Measurements from ENCODE around the gene C1orf21.

Gene C1orf21

DNA sequence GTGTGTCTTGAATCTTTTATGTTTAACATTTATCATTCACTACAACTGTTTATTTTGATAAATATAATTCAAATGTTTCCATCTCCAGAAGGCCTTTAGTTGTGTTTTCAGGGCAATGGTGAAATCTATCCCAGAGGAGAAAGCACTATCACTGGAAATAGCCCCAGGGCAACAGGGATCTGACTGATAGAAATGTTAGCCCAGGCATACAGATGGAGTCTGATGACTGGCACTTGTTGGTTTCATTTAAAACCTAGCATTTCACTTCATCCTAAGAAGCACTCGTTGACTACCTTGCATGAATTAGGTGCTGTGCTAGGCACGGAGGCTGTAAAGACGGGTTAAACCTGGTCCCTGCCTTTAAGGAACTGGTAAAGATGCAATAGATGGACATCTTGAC lies 103.1 kb downstream of the C1orf21 start:
- H3K27ac ChIP-seq (ENCODE audit: low read depth in 2 of 2, low read length in 2 of 2): no peak overlapping the region
- peaks cover 41 to 61% of the 10 kb centered on the region in 2 donors for H3K4me1 ChIP-seq (ENCODE audit: control insufficient read depth in 2 of 2, insufficient read depth in 2 of 2, low read length in 2 of 2)
- no peaks in the 10 kb centered on the region for H3K36me3 ChIP-seq (ENCODE audit: control insufficient read depth in 2 of 2, insufficient read depth in 2 of 2, low read length in 2 of 2)

DNA sequence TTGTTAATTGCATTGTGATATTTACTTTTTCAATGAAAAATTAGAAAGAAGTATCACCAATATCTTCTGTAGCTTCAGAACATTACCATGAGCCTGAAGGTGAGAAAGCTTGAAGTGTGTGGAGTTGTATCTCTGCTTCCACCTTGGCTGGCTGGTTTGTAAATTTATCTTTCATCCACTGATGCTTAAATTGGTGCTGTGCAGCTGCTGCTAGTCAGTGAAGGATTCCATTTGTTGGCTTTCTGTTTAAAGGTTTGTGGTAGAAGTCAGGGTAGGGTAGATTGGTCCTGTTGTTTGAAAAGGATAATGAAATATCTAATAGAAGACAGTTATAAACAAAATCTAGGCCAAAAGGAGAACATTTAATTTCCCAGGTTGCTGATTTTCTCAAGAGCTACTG lies 105.7 kb downstream of the C1orf21 start:
- H3K36me3 ChIP-seq (ENCODE audit: control insufficient read depth in 2 of 2, insufficient read depth in 2 of 2, low read length in 2 of 2): no peaks in the 10 kb centered on the region
- no peaks in the 10 kb centered on the region for H3K27me3 ChIP-seq (ENCODE audit: control insufficient read depth in 2 of 2, insufficient read depth in 2 of 2, low read length in 2 of 2)
- H3K4me1 ChIP-seq (ENCODE audit: control insufficient read depth in 2 of 2, insufficient read depth in 2 of 2, low read length in 2 of 2): peaks cover 26 to 44% of the 10 kb centered on the region in 2 donors
- no peak overlapping the region for H3K4me3 ChIP-seq (ENCODE audit: low read length in 2 of 2)
- H3K9me3 ChIP-seq (ENCODE audit: control insufficient read depth in 2 of 2, low read length in 2 of 2): no peaks in the 10 kb centered on the region
- H3K27ac ChIP-seq (ENCODE audit: low read depth in 2 of 2, low read length in 2 of 2): peak overlapping the region; percentile 83 to 87
- no peak overlapping the region for H3K9ac ChIP-seq (ENCODE audit: low read depth in 1 of 2, low read length in 2 of 2)

More for the DNA sequence above, 103.1 kb downstream of the C1orf21 start:
- Histone ChIP-seq H3K4me3 (ENCODE audit: low read length in 2 of 2) (no peak overlapping the region), H3K9ac (ENCODE audit: low read depth in 1 of 2, low read length in 2 of 2) (no peak overlapping the region), H3K27me3 (ENCODE audit: control insufficient read depth in 2 of 2, insufficient read depth in 2 of 2, low read length in 2 of 2) (no peaks in the 10 kb centered on the region), H3K9me3 (ENCODE audit: control insufficient read depth in 2 of 2, low read length in 2 of 2) (no peaks in the 10 kb centered on the region)

DNA sequence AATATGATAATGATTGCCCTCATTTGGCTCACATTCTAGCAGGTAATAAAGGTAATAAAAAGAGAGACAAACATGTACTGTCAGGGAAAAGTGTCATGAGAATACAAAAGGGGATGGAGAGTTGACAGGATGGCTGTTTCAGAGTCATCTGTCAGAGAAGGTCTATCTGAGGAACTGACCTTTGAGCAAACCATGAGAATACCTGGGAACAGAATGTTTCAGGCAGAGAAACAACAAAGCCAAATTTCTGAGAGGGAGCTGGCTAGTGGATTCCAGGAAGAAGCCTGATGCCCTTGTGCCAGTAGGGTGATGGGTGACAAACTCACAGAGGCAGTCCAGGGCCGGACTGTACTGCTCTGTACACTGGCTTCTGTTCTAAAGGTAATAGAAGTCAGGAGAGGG lies 107.2 kb downstream of the C1orf21 start:
- H3K36me3 ChIP-seq (ENCODE audit: control insufficient read depth in 2 of 2, insufficient read depth in 2 of 2, low read length in 2 of 2): no peaks in the 10 kb centered on the region
- no peaks in the 10 kb centered on the region for H3K9me3 ChIP-seq (ENCODE audit: control insufficient read depth in 2 of 2, low read length in 2 of 2)
- peak overlapping the region; percentile 2 to 64 for H3K27ac ChIP-seq (ENCODE audit: low read depth in 2 of 2, low read length in 2 of 2)
- H3K27me3 ChIP-seq (ENCODE audit: control insufficient read depth in 2 of 2, insufficient read depth in 2 of 2, low read length in 2 of 2): no peaks in the 10 kb centered on the region
- no peak overlapping the region for H3K9ac ChIP-seq (ENCODE audit: low read depth in 1 of 2, low read length in 2 of 2)
- H3K4me1 ChIP-seq (ENCODE audit: control insufficient read depth in 2 of 2, insufficient read depth in 2 of 2, low read length in 2 of 2): peaks cover 26 to 44% of the 10 kb centered on the region in 2 donors
- H3K4me3 ChIP-seq (ENCODE audit: low read length in 2 of 2): no peak overlapping the region

DNA sequence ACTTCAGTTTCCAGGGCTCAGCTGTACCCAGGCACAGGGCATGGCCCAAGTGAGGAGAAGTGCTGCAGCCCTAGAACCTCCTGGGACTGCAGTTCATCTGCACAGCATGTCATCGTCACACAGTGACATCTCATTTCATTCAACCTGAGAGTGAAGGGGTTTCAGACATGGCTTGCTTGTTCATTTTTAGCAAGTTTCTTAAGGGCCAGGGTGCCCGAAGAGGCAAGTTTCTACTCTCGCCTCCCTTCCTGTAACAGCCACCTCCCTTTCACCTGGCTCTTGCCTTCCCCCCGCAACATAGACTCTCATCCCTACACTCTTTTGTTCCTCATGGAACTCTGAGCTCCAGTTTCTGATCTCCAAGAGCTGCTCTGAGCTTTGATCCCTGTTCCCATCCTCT lies 108.1 kb downstream of the C1orf21 start:
- H3K36me3 ChIP-seq (ENCODE audit: control insufficient read depth in 2 of 2, insufficient read depth in 2 of 2, low read length in 2 of 2): no peaks in the 10 kb centered on the region
- H3K9me3 ChIP-seq (ENCODE audit: control insufficient read depth in 2 of 2, low read length in 2 of 2): no peaks in the 10 kb centered on the region
- H3K27me3 ChIP-seq (ENCODE audit: control insufficient read depth in 2 of 2, insufficient read depth in 2 of 2, low read length in 2 of 2): no peaks in the 10 kb centered on the region
- H3K4me1 ChIP-seq (ENCODE audit: control insufficient read depth in 2 of 2, insufficient read depth in 2 of 2, low read length in 2 of 2): peaks cover 26 to 44% of the 10 kb centered on the region in 2 donors
- H3K9ac ChIP-seq (ENCODE audit: low read depth in 1 of 2, low read length in 2 of 2): no peak overlapping the region
- no peak overlapping the region for H3K4me3 ChIP-seq (ENCODE audit: low read length in 2 of 2)
- H3K27ac ChIP-seq (ENCODE audit: low read depth in 2 of 2, low read length in 2 of 2): no peak overlapping the region

DNA sequence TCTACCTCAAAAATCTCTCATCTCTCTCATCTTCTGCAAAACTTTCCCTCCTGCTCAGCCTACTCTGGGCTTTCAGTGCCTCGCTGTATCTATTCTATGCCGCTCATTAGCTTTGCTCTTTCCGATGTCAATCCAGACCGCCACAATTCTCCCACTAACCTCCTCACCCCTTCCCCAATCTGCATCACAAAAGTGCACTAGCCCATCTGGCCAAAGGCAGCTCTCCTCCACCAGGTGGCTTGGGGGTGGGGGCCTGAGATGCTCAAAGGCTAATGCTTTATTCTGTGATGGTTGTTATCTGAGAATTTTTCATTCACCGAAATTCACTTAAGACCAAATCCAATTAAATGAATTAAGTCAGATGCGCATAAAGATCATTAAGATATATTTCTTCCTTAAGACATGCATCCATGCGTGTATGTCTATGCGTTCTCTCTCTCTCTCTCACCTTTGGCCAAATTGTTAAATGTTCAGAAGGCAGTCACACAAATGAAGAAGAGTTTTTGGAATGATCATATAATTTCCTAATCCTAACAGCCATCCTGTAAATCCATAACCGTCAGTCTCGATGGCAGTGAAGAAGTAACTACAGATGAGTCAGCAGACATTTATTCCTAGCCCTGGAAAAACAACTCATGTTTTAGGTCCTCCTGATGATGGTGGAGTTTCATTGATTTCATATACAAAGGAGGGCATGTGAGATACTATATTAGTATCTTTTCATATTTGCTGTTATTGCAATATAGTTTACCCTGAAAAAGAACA lies 111.3 kb downstream of the C1orf21 start:
- no peaks in the 10 kb centered on the region for H3K9me3 ChIP-seq (ENCODE audit: control insufficient read depth in 2 of 2, low read length in 2 of 2)
- H3K36me3 ChIP-seq (ENCODE audit: control insufficient read depth in 2 of 2, insufficient read depth in 2 of 2, low read length in 2 of 2): no peaks in the 10 kb centered on the region
- H3K4me1 ChIP-seq (ENCODE audit: control insufficient read depth in 2 of 2, insufficient read depth in 2 of 2, low read length in 2 of 2): peaks cover 7 to 17% of the 10 kb centered on the region in 2 donors
- no peaks in the 10 kb centered on the region for H3K27me3 ChIP-seq (ENCODE audit: control insufficient read depth in 2 of 2, insufficient read depth in 2 of 2, low read length in 2 of 2)
- no peak overlapping the region for H3K27ac ChIP-seq (ENCODE audit: low read depth in 2 of 2, low read length in 2 of 2)
- H3K9ac ChIP-seq (ENCODE audit: low read depth in 1 of 2, low read length in 2 of 2): no peak overlapping the region
- no peak overlapping the region for H3K4me3 ChIP-seq (ENCODE audit: low read length in 2 of 2)

DNA sequence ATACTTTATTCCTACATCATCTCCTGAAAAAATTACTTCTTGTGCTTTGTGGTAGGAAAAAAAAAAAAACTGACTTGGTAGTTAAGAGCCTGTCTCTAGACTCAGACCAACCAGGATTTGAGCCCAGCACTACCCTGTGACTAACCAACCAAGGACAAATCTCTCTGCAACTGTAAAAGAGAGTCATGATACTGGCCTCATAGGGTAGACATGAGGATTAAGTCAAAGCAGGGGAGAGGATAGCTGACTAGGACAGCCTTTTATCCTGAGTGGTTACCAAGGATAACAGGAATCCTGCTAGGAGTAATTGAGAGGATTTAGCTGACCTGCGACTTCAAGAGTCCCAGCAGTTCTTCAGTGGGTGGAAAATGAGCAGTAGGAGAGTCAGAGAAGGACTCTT lies 112.8 kb downstream of the C1orf21 start:
- peaks cover 0 to 5% of the 10 kb centered on the region in 2 donors for H3K4me1 ChIP-seq (ENCODE audit: control insufficient read depth in 2 of 2, insufficient read depth in 2 of 2, low read length in 2 of 2)
- H3K27me3 ChIP-seq (ENCODE audit: control insufficient read depth in 2 of 2, insufficient read depth in 2 of 2, low read length in 2 of 2): no peaks in the 10 kb centered on the region
- H3K36me3 ChIP-seq (ENCODE audit: control insufficient read depth in 2 of 2, insufficient read depth in 2 of 2, low read length in 2 of 2): no peaks in the 10 kb centered on the region
- H3K9me3 ChIP-seq (ENCODE audit: control insufficient read depth in 2 of 2, low read length in 2 of 2): no peaks in the 10 kb centered on the region
- H3K9ac ChIP-seq (ENCODE audit: low read depth in 1 of 2, low read length in 2 of 2): no peak overlapping the region
- no peak overlapping the region for H3K27ac ChIP-seq (ENCODE audit: low read depth in 2 of 2, low read length in 2 of 2)
- H3K4me3 ChIP-seq (ENCODE audit: low read length in 2 of 2): no peak overlapping the region

DNA sequence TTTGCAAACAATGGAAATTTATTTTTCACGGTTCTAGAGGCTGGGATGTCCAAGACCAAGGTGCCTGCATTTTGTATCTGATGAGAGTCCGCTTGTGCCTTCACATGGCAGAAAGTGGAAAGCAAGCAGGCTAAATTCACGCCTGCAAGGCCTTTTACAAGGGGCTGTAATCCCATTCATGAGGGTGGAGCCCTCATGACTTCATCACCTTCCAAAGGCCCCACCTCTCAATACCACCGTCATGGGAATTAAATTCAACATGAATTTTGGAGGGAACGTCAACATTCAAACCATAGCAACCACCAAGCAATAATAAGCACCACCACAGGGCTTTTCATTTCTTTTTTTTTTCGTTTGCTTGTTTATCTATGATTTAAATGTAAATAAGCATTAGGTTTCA lies 115.3 kb downstream of the C1orf21 start:
- Histone ChIP-seq H3K27ac (ENCODE audit: low read depth in 2 of 2, low read length in 2 of 2) (no peak overlapping the region), H3K4me3 (ENCODE audit: low read length in 2 of 2) (no peak overlapping the region), H3K4me1 (ENCODE audit: control insufficient read depth in 2 of 2, insufficient read depth in 2 of 2, low read length in 2 of 2) (peaks cover 0 to 5% of the 10 kb centered on the region in 2 donors), H3K27me3 (ENCODE audit: control insufficient read depth in 2 of 2, insufficient read depth in 2 of 2, low read length in 2 of 2) (no peaks in the 10 kb centered on the region), H3K9me3 (ENCODE audit: control insufficient read depth in 2 of 2, low read length in 2 of 2) (no peaks in the 10 kb centered on the region), H3K36me3 (ENCODE audit: control insufficient read depth in 2 of 2, insufficient read depth in 2 of 2, low read length in 2 of 2) (no peaks in the 10 kb centered on the region), H3K9ac (ENCODE audit: low read depth in 1 of 2, low read length in 2 of 2) (no peak overlapping the region)

DNA sequence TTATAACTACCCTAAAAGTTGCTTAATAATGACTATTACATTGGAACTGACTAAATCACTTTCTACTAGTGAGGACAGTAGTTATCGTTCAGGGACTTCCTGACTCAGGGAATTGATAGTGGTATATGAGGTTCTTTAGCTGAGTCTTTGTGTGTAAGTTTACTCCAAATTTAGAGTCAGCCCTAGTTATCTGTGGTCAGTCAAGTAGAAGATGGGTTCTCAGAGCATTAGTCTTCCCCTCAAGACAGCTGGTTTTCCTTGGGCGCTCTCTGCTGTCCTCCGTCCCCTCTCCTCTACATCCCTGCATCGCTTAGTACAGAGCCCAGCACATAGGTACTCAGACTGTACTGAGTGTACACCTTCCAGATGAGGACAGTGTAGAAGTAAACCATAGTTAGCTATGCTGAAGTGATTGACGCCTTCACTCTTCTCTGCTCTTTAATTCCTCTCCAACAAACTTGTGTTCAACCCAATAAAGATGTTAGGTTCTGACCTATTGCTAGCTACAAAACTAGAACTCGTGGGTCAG lies 116.5 kb downstream of the C1orf21 start:
- Histone ChIP-seq H3K27me3 (ENCODE audit: control insufficient read depth in 2 of 2, insufficient read depth in 2 of 2, low read length in 2 of 2) (no peaks in the 10 kb centered on the region), H3K27ac (ENCODE audit: low read depth in 2 of 2, low read length in 2 of 2) (no peak overlapping the region), H3K9ac (ENCODE audit: low read depth in 1 of 2, low read length in 2 of 2) (no peak overlapping the region), H3K9me3 (ENCODE audit: control insufficient read depth in 2 of 2, low read length in 2 of 2) (no peaks in the 10 kb centered on the region), H3K36me3 (ENCODE audit: control insufficient read depth in 2 of 2, insufficient read depth in 2 of 2, low read length in 2 of 2) (no peaks in the 10 kb centered on the region), H3K4me1 (ENCODE audit: control insufficient read depth in 2 of 2, insufficient read depth in 2 of 2, low read length in 2 of 2) (peaks cover 4 to 15% of the 10 kb centered on the region in 2 donors), H3K4me3 (ENCODE audit: low read length in 2 of 2) (no peak overlapping the region)

DNA sequence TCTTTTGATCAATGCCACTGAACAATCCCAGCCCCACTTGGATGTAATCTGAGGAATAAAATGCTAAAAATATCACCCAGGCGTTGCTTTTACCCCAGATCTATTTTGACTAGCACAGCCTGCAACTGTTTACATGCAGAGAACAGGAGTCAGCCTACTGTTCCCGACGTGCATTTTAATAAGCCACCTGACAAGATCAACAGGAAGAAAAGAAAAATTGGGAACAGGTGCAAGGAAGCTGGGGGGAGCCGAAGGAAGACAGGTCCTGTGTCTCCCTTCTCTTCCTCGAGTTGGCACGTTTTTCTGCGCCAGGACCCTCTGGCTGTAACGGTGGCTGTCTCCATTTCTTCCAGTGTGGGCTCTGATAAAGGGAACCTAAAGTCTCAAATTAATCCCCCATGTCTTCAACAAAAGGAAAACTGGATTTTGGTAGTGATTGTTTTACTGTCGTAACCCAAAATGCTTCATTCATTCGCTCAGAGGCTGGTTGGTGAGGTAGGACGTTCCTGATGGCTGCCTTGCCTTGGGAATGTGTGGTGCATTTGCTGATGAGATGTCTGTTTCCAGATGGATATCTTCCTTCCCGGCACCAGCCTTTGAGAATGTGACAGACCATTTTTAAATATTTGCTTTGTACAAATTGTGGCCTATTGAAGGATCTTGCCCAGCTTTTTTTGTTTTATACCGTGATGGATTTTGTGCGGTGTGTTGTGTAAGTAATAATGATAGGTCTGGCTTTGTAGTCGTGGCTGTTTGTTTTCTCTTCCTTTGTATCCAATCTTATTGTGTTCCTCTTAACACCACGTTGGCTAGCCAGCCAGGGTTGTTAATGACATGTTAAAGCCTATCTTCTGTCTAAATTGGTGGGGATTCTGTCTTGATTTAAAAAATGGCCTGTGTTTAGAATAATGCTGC lies 117.5 kb downstream of the C1orf21 start:
- no peak overlapping the region for H3K27ac ChIP-seq (ENCODE audit: low read depth in 2 of 2, low read length in 2 of 2)
- peaks cover 4 to 15% of the 10 kb centered on the region in 2 donors for H3K4me1 ChIP-seq (ENCODE audit: control insufficient read depth in 2 of 2, insufficient read depth in 2 of 2, low read length in 2 of 2)
- H3K4me3 ChIP-seq (ENCODE audit: low read length in 2 of 2): no peak overlapping the region
- H3K36me3 ChIP-seq (ENCODE audit: control insufficient read depth in 2 of 2, insufficient read depth in 2 of 2, low read length in 2 of 2): no peaks in the 10 kb centered on the region
- no peaks in the 10 kb centered on the region for H3K27me3 ChIP-seq (ENCODE audit: control insufficient read depth in 2 of 2, insufficient read depth in 2 of 2, low read length in 2 of 2)
- no peak overlapping the region for H3K9ac ChIP-seq (ENCODE audit: low read depth in 1 of 2, low read length in 2 of 2)
- H3K9me3 ChIP-seq (ENCODE audit: control insufficient read depth in 2 of 2, low read length in 2 of 2): no peaks in the 10 kb centered on the region

DNA sequence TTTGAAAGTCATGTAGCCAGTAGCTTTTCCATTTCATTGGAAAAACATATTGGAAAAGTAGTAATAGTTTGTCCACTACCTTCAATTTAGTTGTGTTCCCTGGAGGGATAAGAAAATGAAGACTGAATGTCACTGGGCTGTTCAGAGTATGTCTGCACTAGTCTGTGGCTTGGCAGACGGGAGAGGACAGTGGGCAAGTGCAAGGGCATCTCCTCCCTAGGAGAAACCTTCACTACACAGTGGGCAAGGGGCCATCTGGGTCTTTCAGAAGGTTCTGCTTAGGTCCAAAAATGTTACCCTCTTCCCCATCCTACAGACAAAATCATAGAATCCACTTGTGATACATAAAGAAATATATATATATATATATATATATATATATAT lies 118.1 kb downstream of the C1orf21 start:
- no peak overlapping the region for H3K4me3 ChIP-seq (ENCODE audit: low read length in 2 of 2)
- H3K9ac ChIP-seq (ENCODE audit: low read depth in 1 of 2, low read length in 2 of 2): no peak overlapping the region
- no peak overlapping the region for H3K27ac ChIP-seq (ENCODE audit: low read depth in 2 of 2, low read length in 2 of 2)
- no peaks in the 10 kb centered on the region for H3K27me3 ChIP-seq (ENCODE audit: control insufficient read depth in 2 of 2, insufficient read depth in 2 of 2, low read length in 2 of 2)
- H3K36me3 ChIP-seq (ENCODE audit: control insufficient read depth in 2 of 2, insufficient read depth in 2 of 2, low read length in 2 of 2): no peaks in the 10 kb centered on the region
- peaks cover 4 to 15% of the 10 kb centered on the region in 2 donors for H3K4me1 ChIP-seq (ENCODE audit: control insufficient read depth in 2 of 2, insufficient read depth in 2 of 2, low read length in 2 of 2)
- H3K9me3 ChIP-seq (ENCODE audit: control insufficient read depth in 2 of 2, low read length in 2 of 2): no peaks in the 10 kb centered on the region

Data from mucosa of rectum (tissue), 2 donors.